ENCODE data around the gene TASOR. TPM values are rescaled to one million over a fixed set of nuclear protein-coding genes. Genes with fewer than 3 reads are reported as not detected.
A peak's percentile ranks its signal among the peaks of the same experiment; 100 is the strongest.

Gene TASOR
- polyA plus RNA-seq, 3 donors = 67.6 to 91.9 (median 78.4) TPM

- DNase-seq = no peak
Observed at GRCh38 chr3:56688191-56688590, 5.1 kb upstream of the TASOR start.

DNA sequence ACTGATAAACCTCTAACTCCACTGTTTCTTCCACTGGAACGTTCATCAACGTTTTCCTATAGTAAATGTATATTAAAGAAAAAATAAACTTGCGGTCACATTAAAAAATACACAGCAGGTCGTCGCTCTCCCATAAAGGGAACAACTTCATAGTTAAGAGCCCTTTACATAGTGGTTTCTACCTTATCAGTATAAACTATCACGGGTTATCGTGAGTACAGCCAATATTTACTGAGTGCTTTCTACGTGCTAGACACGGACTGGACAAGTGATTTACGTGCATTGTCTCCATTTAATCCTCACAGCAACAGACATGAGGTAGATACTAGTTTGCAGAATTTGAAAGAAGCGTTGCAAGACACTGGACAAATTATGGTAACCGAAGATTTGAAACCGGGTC, 964 bp upstream of the TASOR start:
- no peak for DNase-seq

DNA sequence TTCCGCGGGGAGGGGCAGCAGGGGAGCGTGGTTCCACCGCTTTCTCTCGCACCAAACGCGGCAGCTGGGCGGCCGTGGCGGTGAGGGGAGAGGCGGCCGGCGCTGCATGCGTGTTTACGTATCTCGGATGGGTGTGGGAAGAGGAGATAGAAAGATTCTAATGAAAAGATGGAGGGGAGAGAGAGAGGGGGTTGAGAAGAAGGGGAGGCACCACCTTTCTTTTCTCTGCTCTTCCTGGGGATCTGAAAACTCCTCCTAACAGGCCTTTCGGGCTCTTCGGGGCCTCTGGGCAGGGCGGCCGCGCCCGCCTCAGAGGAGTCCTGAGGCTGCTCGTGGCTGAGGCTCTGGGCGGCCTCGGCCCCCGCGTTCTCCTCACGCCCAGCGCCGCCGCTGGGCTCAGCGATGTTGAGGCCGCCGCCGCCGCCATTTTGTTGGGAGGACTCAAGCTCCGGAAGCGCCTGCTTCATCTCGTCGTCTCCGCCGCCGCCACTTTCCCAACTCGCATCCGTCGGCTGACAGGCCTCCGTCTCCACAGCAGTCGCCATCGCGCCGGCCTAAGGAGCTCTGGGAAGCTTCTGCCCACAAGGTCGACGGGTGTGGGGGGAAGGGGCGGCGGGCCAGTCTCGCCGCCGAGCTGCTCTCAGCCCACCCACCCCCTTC, 473 bp downstream of the TASOR start:
- DNase-seq = peak; percentile 74

- no peak for DNase-seq
Observed at GRCh38 chr3:56681984-56682461, 1.0 kb downstream of the TASOR start.

DNA sequence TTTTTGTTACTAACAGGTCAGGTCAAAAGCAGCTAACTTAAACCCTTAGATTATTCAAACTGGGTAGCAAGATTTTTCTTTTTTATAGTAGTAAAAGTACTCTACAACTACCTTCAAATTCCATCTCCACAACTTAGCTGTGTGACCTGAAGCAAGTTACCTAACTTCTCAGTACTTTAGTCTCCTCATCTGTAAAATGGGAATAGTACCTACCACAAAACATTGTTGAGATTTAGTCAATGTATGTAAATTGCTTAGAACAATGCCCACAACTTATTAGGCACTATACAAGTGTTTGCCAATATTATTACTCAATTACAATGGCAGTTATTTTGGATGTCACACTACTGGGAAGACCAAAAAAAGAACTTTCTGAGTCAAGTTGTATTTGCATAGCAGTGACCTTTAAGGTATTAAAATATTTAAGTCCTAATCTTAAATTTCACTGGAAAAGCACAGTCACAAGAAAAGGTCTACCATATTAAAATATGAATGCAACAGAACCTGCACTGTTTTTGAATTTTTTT, 2.9 kb downstream of the TASOR start:
- no peak for DNase-seq

GRCh38 chr3:56677286-56677685, 5.8 kb downstream of the TASOR start:
- no peak for DNase-seq

- DNase-seq = no peak
Observed at GRCh38 chr3:56673781-56674457, 9.1 kb downstream of the TASOR start.

DNA sequence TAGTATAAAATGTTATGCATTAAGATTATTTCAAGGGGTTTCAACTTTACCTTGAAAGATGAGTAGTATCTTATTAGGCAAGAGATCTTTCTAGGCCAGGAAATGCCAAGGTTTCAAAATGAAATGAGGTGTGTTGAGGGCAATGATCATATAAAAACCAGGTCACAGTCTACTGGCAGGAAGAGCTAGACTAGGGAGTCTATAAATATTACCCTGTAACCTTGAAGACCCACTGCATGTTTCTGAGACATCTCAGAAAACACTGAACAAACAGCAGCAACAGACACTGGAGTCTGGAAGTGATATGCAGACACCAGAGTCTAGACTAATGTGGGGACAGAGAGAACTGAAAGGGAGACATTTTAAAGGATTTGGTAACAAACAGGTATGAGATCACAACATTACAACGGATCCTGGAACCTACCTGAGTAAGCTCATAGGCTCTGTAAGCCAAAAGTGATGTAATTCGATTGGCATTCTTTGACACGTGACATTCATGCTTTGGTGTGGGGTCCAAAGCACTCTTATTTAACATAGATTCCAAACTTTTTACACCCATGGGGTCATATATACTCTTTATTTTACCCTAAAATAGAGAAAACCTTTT, 15.0 kb downstream of the TASOR start:
- DNase-seq = no peak

GRCh38 chr3:56664823-56665222, 18.2 kb downstream of the TASOR start:
- no peak for DNase-seq

DNA sequence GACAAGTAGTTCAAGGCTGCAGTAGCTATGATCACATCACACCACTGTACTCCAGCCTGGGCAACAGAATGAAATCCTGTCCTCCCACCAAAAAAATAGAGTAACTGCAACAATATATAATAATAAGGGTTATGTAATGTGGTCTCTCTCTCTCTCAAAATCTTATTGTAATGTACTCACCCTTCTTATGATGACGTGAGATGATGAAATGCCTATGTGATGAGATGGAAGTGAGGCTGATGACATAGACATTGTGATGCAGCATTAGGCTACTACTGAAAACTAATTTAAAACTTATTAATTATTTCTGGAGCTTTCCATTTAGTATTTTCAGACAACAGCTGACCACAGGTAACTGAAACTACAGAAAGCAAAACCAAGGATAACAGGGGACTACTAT, 27.4 kb downstream of the TASOR start:
- DNase-seq = no peak

DNA sequence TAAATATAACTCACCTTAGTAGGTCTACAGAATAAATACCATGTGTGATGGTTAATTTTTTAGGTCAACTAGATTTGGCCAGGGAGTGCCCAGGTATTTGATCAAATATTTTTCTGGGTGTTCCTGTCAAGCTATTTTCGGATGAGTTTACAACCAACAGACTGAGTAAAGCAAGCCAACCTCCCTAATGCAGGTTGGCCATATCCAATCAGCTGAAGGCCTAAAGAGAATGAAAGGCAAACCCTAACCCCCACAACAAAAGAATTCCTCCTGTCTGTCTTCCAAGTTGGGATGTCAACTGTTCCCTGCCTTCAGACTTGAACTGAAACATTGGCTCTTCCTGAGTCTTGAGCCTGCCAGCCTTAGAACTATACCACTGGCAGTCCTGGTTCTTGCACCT, 28.6 kb downstream of the TASOR start:
- no peak for DNase-seq

- no peak for DNase-seq
Observed at GRCh38 chr3:56645407-56645806, 37.7 kb downstream of the TASOR start.

GRCh38 chr3:56633602-56634535, 49.2 kb downstream of the TASOR start:
- no peak for DNase-seq

Other genes starting within 250 kb of the TASOR start
- 1 to 10 TPM; 2.6 to 4.0 (median 3.7) TPM for gene ERC2, start 214.8 kb downstream of the TASOR start, polyA plus RNA-seq (ENCODE audit: insufficient read length in 3 of 3)
- gene CCDC66, start 126.1 kb downstream of the TASOR start, polyA plus RNA-seq (ENCODE audit: insufficient read length in 3 of 3) = 10 to 100 TPM; 29.0 to 58.4 (median 47.6) TPM
- gene ARHGEF3, start 118.7 kb upstream of the TASOR start, polyA plus RNA-seq (ENCODE audit: insufficient read length in 3 of 3) = 10 to 100 TPM; 73.5 to 86.4 (median 77.8) TPM